Liver (tissue), 9 donors: ENCODE data around the gene CCDC192. TPM values are rescaled to one million over a fixed set of nuclear protein-coding genes. Genes with fewer than 3 reads are reported as not detected.

ENCODE experiments used
- DNase-seq: peaks from one replicate; pipeline ENCODE4 v3.0.0-alpha.2; 2017; ENCODE audit warnings: low spot score
- H3K27ac ChIP-seq, 2 donors: one replicate each; pipeline ENCODE4 v1.7.0; 2013; ENCODE audit warnings: inconsistent platforms in 2 of 2, low read length in 2 of 2, control low read depth in 1 of 2, low read depth in 1 of 2, mild to moderate bottlenecking in 1 of 2
- H3K27me3 ChIP-seq, 4 donors: one replicate each; pipeline versions ENCODE4 v1.6.1 to v1.7.0; 2013; ENCODE audit warnings: low read length in 3 of 4, inconsistent platforms in 1 of 4, mild to moderate bottlenecking in 1 of 4, moderate library complexity in 1 of 4; ENCODE audit not compliant: control insufficient read depth in 4 of 4, insufficient read depth in 4 of 4
- H3K36me3 ChIP-seq, 4 donors: one replicate each; pipeline versions ENCODE4 v1.6.1 to v1.7.0; 2013; ENCODE audit warnings: low read length in 3 of 4, mild to moderate bottlenecking in 3 of 4, low read depth in 1 of 4, moderate library complexity in 1 of 4; ENCODE audit not compliant: control insufficient read depth in 4 of 4, insufficient read depth in 3 of 4
- H3K4me1 ChIP-seq, 4 donors: one replicate each; pipeline versions ENCODE4 v1.6.1 to v1.7.0; 2013; ENCODE audit warnings: low read length in 3 of 4, mild to moderate bottlenecking in 3 of 4, moderate library complexity in 1 of 4; ENCODE audit not compliant: control insufficient read depth in 4 of 4, insufficient read depth in 4 of 4
- H3K4me3 ChIP-seq, 3 donors: one replicate each; pipeline versions ENCODE4 v1.6.1 to v1.7.0; 2013; ENCODE audit warnings: low read length in 3 of 3, control low read depth in 1 of 3, low read depth in 1 of 3, mild to moderate bottlenecking in 1 of 3
- H3K9ac ChIP-seq, 2 donors: one replicate each; pipeline ENCODE4 v1.7.0; 2013; ENCODE audit warnings: low read length in 2 of 2, mild to moderate bottlenecking in 2 of 2, moderate library complexity in 2 of 2, control low read depth in 1 of 2, low read depth in 1 of 2
- H3K9me3 ChIP-seq, 4 donors: one replicate each; pipeline versions ENCODE4 v1.6.1 to v1.7.0; 2013; ENCODE audit warnings: low read length in 3 of 4; ENCODE audit not compliant: control insufficient read depth in 4 of 4
- ATF3 ChIP-seq: IDR thresholded peaks from 2 replicates; pipeline ENCODE4 v1.6.1; 2016; ENCODE audit warnings: antibody characterized with exemption
- CTCF ChIP-seq: fragments of 150-350 bp; IDR thresholded peaks from 2 replicates; pipeline ENCODE4 v1.5.1; 2017; ENCODE audit warnings: improper control_type of control experiment, low read depth, low read length; ENCODE audit not compliant: missing input control
- EGR1 ChIP-seq, 2 donors: IDR thresholded peaks; 2 replicates each; pipeline ENCODE4 v1.6.1; 2016 to 2018; ENCODE audit warnings: antibody characterized with exemption in 2 of 2, low read depth in 2 of 2
- FOXA1 ChIP-seq: IDR thresholded peaks from 2 replicates; pipeline ENCODE4 v1.6.1; 2016; ENCODE audit warnings: antibody characterized with exemption
- FOXA2 ChIP-seq: IDR thresholded peaks from 2 replicates; pipeline ENCODE4 v1.6.1; 2016; ENCODE audit warnings: antibody characterized with exemption
- GABPA ChIP-seq, 2 donors: IDR thresholded peaks in 1 of 2; conservative IDR thresholded peaks in 1 of 2; 2 replicates each; pipeline ENCODE4 v1.6.1; 2016; ENCODE audit warnings: antibody characterized with exemption in 2 of 2, mild to moderate bottlenecking in 1 of 2, moderate library complexity in 1 of 2
- HNF4A ChIP-seq, 2 donors: conservative IDR thresholded peaks; 2 replicates each; pipeline ENCODE4 v1.6.1; 2016; ENCODE audit warnings: antibody characterized with exemption in 2 of 2, mild to moderate bottlenecking in 2 of 2
- HNF4G ChIP-seq: IDR thresholded peaks from 2 replicates; pipeline ENCODE4 v1.6.1; 2016; ENCODE audit warnings: antibody characterized with exemption
- JUND ChIP-seq, 2 donors: IDR thresholded peaks; 2 replicates each; pipeline ENCODE4 v1.6.1; 2016; ENCODE audit warnings: antibody characterized with exemption in 2 of 2
- MAX ChIP-seq: IDR thresholded peaks from 2 replicates; pipeline ENCODE4 v1.6.1; 2016; ENCODE audit warnings: antibody characterized with exemption
- NR2F2 ChIP-seq: IDR thresholded peaks from 2 replicates; pipeline ENCODE4 v1.6.1; 2016; ENCODE audit warnings: antibody characterized with exemption
- RAD21 ChIP-seq, 2 donors: IDR thresholded peaks; 2 replicates each; pipeline ENCODE4 v1.6.1; 2016; ENCODE audit warnings: antibody characterized with exemption in 2 of 2, mild to moderate bottlenecking in 2 of 2
- REST ChIP-seq: IDR thresholded peaks from 2 replicates; pipeline ENCODE4 v1.6.1; 2016; ENCODE audit warnings: antibody characterized with exemption, mild to moderate bottlenecking
- RXRA ChIP-seq, 2 donors: IDR thresholded peaks; 2 replicates each; pipeline ENCODE4 v1.6.1; 2017 to 2018; ENCODE audit warnings: antibody characterized with exemption in 2 of 2, mild to moderate bottlenecking in 1 of 2
- SP1 ChIP-seq: IDR thresholded peaks from 2 replicates; pipeline ENCODE4 v1.6.1; 2018; ENCODE audit warnings: antibody characterized with exemption, mild to moderate bottlenecking
- TAF1 ChIP-seq: conservative IDR thresholded peaks from 2 replicates; pipeline ENCODE4 v1.6.1; 2016; ENCODE audit warnings: antibody characterized with exemption, mild to moderate bottlenecking
- YY1 ChIP-seq: IDR thresholded peaks from 2 replicates; pipeline ENCODE4 v1.6.1; 2016; ENCODE audit warnings: antibody characterized with exemption, mild to moderate bottlenecking
- ZBTB33 ChIP-seq: IDR thresholded peaks from 2 replicates; pipeline ENCODE4 v1.6.1; 2016; ENCODE audit warnings: antibody characterized with exemption
- WGBS: extraction: QIAGEN DNeasy Blood & Tissue Kit; methylation state at CpG from one replicate; pipeline ENCODE4 v1.1.7; 2013; 5-methylcytosine and 5-hydroxymethylcytosine counted together
- polyA plus RNA-seq, 2 donors: library from polyadenylated mRNA; stranded (reverse) in 1 of 2; unstranded in 1 of 2; fragments of 200-250 nt in 1 of 2; fragments of >200 nt in 1 of 2; fragmentation: Nextera tagmentation in 1 of 2; extraction: Ambion mirVana in 1 of 2; gene quantifications; one replicate each; pipeline versions ENCODE4 v1.2.1 to v1.2.3, GENCODE V29; 2013 to 2015
- total RNA-seq, 2 donors: library from RNA; depleted of rRNA; stranded (reverse); fragments of >200 nt; gene quantifications; one replicate each; pipeline ENCODE4 v1.2.3, GENCODE V29; 2014
- donor health status: healthy.
- donor health status: healthy.
- donor health status: healthy.
- donor health status: healthy.
- donor health status: healthy.

The CCDC192 gene
- total and polyA plus RNA-seq, 4 donors, result not detected

- Histone ChIP-seq H3K36me3 (no peaks in the 10 kb centered on the region), H3K4me3 (no peak overlapping the region), H3K4me1 (no peaks in the 10 kb centered on the region), H3K9me3 (peaks cover 0 to 2% (median 0%) of the 10 kb centered on the region in 4 donors), H3K27me3 (no peaks in the 10 kb centered on the region), H3K27ac (no peak overlapping the region), H3K9ac (no peak overlapping the region)
- no peak for TF ChIP-seq YY1
- WGBS, result 100% methylated on average over 1 of the region's 1 CpG
- DNase-seq, result no peak
Measured at GRCh38 chr5:127967983-127968592, 264.9 kb downstream of the CCDC192 start.

GRCh38 chr5:127969002-127969401 is 265.8 kb downstream of the CCDC192 start:
- H3K4me3 ChIP-seq, result no peak overlapping the region
- WGBS, result 92% methylated on average over 3 of the region's 3 CpGs
- no peaks in the 10 kb centered on the region for H3K36me3 ChIP-seq

More at GRCh38 chr5:127969002-127969401, 265.8 kb downstream of the CCDC192 start:
- no peak for DNase-seq
- Histone ChIP-seq H3K9ac (no peak overlapping the region), H3K4me1 (no peaks in the 10 kb centered on the region), H3K27me3 (no peaks in the 10 kb centered on the region), H3K9me3 (peaks cover 0 to 2% (median 0%) of the 10 kb centered on the region in 4 donors), H3K27ac (no peak overlapping the region)
- no peak for TF ChIP-seq FOXA1
- no peak for TF ChIP-seq EGR1 (IDR thresholded peaks at IDR 0.05; ENCODE audit: low read depth in 2 of 2)
- no peak for TF ChIP-seq HNF4A (conservative IDR thresholded peaks at IDR 0.05)
- no peak for TF ChIP-seq SP1
- no peak for TF ChIP-seq RXRA (IDR thresholded peaks at IDR 0.05)
- TF ChIP-seq ZBTB33, result no peak
- no peak for TF ChIP-seq FOXA2
- no peak for TF ChIP-seq HNF4G
- no peak for TF ChIP-seq TAF1
- TF ChIP-seq MAX, result no peak
- TF ChIP-seq REST, result no peak
- no peak for TF ChIP-seq JUND (IDR thresholded peaks at IDR 0.05)
- TF ChIP-seq NR2F2, result no peak
- TF ChIP-seq GABPA (IDR thresholded peaks at IDR 0.05 in 1 of 2, conservative IDR thresholded peaks at IDR 0.05 in 1 of 2), result no peak
- TF ChIP-seq ATF3, result no peak
- TF ChIP-seq CTCF, result no peak
- no peak for TF ChIP-seq YY1
- no peak for TF ChIP-seq RAD21 (IDR thresholded peaks at IDR 0.05)
